IMR-90 (cell line): ENCODE data around the gene MDM2. TPM values are rescaled to one million over a fixed set of nuclear protein-coding genes. Genes with fewer than 3 reads are reported as not detected.

Source experiments
- ATAC-seq: fragments of 200-7000 bp; cut with Tn5 transposase; 2 replicates; pipeline ENCODE4 v1.9.1; 2020; ENCODE audit warnings: low read depth, mild to moderate bottlenecking, moderate library complexity
- BruUV-seq: library from RNA; stranded (reverse); fragments of 400-500 nt; replicated peaks from 2 replicates; lab custom pipeline; 2021; lab: Mats Ljungman, UMichigan
- CTCF ChIA-PET: fragments of 300-600 bp; formaldehyde crosslinking; extraction: SDS; loops from one replicate; lab custom pipeline; 2021; ENCODE audit warnings: antibody characterized with exemption; lab: Yijun Ruan, JAX
- POLR2A ChIA-PET: fragments of 300-600 bp; sonication (Branson Sonifier 250); formaldehyde crosslinking; loops from one replicate; lab custom pipeline; 2022; ENCODE audit warnings: antibody characterized with exemption; ENCODE audit not compliant: unreplicated experiment; lab: Charles Lee
- DNase-seq: peaks from one replicate; pipeline ENCODE4 v3.0.0; 2013
- H2AFZ ChIP-seq: replicated peaks from 2 replicates; pipeline ENCODE3; 2013; ENCODE audit warnings: low read length, mild to moderate bottlenecking; ENCODE audit not compliant: poor library complexity
- H2AK5ac ChIP-seq: 2 replicates; pipeline ENCODE4 v1.6.1; 2013; ENCODE audit warnings: low read depth, low read length, inconsistent platforms
- H2AK9ac ChIP-seq: replicated peaks from 2 replicates; pipeline ENCODE3; 2013; ENCODE audit warnings: mild to moderate bottlenecking, low read depth, low read length, moderate library complexity; ENCODE audit not compliant: poor library complexity
- H2BK120ac ChIP-seq: 2 replicates; pipeline ENCODE4 v1.6.1; 2013; ENCODE audit warnings: low read depth, low read length, inconsistent platforms
- H2BK15ac ChIP-seq: 3 replicates; pipeline ENCODE4 v1.6.1; 2013; ENCODE audit warnings: low read depth, low read length, inconsistent platforms
- H2BK20ac ChIP-seq: 2 replicates; pipeline ENCODE4 v1.6.1; 2013; ENCODE audit warnings: low read depth, mild to moderate bottlenecking, inconsistent platforms, low read length, moderate library complexity
- H2BK5ac ChIP-seq: 2 replicates; pipeline ENCODE4 v1.6.1; 2013; ENCODE audit warnings: mild to moderate bottlenecking, low read depth, low read length, inconsistent platforms; ENCODE audit not compliant: poor library complexity, severe bottlenecking
- H3K14ac ChIP-seq: replicated peaks from 2 replicates; pipeline ENCODE4 v1.6.1; 2013; ENCODE audit warnings: low read depth, low read length, inconsistent platforms
- H3K18ac ChIP-seq: 2 replicates; pipeline ENCODE4 v1.6.1; 2013; ENCODE audit warnings: low read depth, low read length, control low read depth
- H3K23ac ChIP-seq: 2 replicates; pipeline ENCODE4 v1.6.1; 2013; ENCODE audit warnings: low read depth, low read length, inconsistent platforms
- H3K27ac ChIP-seq: 2 replicates; pipeline ENCODE4 v1.5.1; 2013; ENCODE audit warnings: mild to moderate bottlenecking, control low read depth, low read length; ENCODE audit not compliant: insufficient read depth
- H3K27me3 ChIP-seq: 2 replicates; pipeline ENCODE4 v1.6.1; 2013; ENCODE audit warnings: low read length; ENCODE audit not compliant: control insufficient read depth, insufficient read depth
- H3K36me3 ChIP-seq: 2 replicates; pipeline ENCODE4 v1.6.1; 2013; ENCODE audit warnings: low read length, mixed read lengths; ENCODE audit not compliant: control insufficient read depth, insufficient read depth
- H3K4ac ChIP-seq: 2 replicates; pipeline ENCODE4 v1.6.1; 2013; ENCODE audit warnings: low read depth, low read length, inconsistent platforms
- H3K4me1 ChIP-seq: 2 replicates; pipeline ENCODE4 v1.6.1; 2013; ENCODE audit warnings: low read length, mixed read lengths; ENCODE audit not compliant: control insufficient read depth, insufficient read depth
- H3K4me2 ChIP-seq: 2 replicates; pipeline ENCODE4 v1.6.1; 2013; ENCODE audit warnings: low read depth, mild to moderate bottlenecking, control low read depth, low read length, moderate library complexity
- H3K4me3 ChIP-seq: 2 replicates; pipeline ENCODE4 v1.5.1; 2013; ENCODE audit warnings: low read depth, mild to moderate bottlenecking, control low read depth, low read length, moderate library complexity; ENCODE audit not compliant: insufficient read depth
- H3K56ac ChIP-seq: 2 replicates; pipeline ENCODE4 v1.6.1; 2013; ENCODE audit warnings: low read length, inconsistent platforms; ENCODE audit not compliant: insufficient read depth; ENCODE audit errors: extremely low read depth
- H3K79me1 ChIP-seq, 2 experiments: 2 replicates each; pipeline ENCODE4 v1.6.1; 2013; ENCODE audit warnings: low read length in 2 of 2, inconsistent platforms in 1 of 2, low read depth in 1 of 2
- H3K9ac ChIP-seq: 2 replicates; pipeline ENCODE4 v1.6.1; 2013; ENCODE audit warnings: low read depth, low read length, control low read depth
- H3K9me1 ChIP-seq: 2 replicates; pipeline ENCODE4 v1.6.1; 2013; ENCODE audit warnings: low read length, inconsistent platforms; ENCODE audit not compliant: insufficient read depth
- H3K9me3 ChIP-seq: 2 replicates; pipeline ENCODE4 v1.6.1; 2013; ENCODE audit warnings: low read length; ENCODE audit not compliant: control insufficient read depth, insufficient read depth
- H4K20me1 ChIP-seq: 2 replicates; pipeline ENCODE4 v1.6.1; 2013; ENCODE audit warnings: low read length, inconsistent platforms; ENCODE audit not compliant: insufficient read depth
- H4K5ac ChIP-seq: 2 replicates; pipeline ENCODE4 v1.6.1; 2013; ENCODE audit warnings: mild to moderate bottlenecking, low read depth, low read length, control low read depth
- H4K8ac ChIP-seq, 2 experiments: 2 replicates each; pipeline ENCODE4 v1.6.1; 2013; ENCODE audit warnings: low read depth in 2 of 2, low read length in 2 of 2, control low read depth in 1 of 2, inconsistent platforms in 1 of 2
- H4K91ac ChIP-seq: 2 replicates; pipeline ENCODE4 v1.6.1; 2013; ENCODE audit warnings: low read depth, low read length, inconsistent platforms; ENCODE audit not compliant: insufficient read depth
- BHLHE40 ChIP-seq: fragments of 150-350 bp; IDR thresholded peaks from 2 replicates; pipeline ENCODE4 v1.6.1; 2016; ENCODE audit warnings: mild to moderate bottlenecking, low read depth, low read length
- CEBPB ChIP-seq: IDR thresholded peaks from 2 replicates; pipeline ENCODE4 v1.6.1; 2012; ENCODE audit warnings: low read depth, low read length, improper control_type of control experiment
- MAZ ChIP-seq: IDR thresholded peaks from 2 replicates; pipeline ENCODE4 v1.6.1; 2012; ENCODE audit warnings: low read depth, mild to moderate bottlenecking, low read length, improper control_type of control experiment, moderate library complexity, borderline replicate concordance
- MXI1 ChIP-seq: IDR thresholded peaks from 2 replicates; pipeline ENCODE4 v1.6.1; 2012; ENCODE audit warnings: low read depth, mild to moderate bottlenecking, low read length, moderate library complexity, borderline replicate concordance
- RCOR1 ChIP-seq: IDR thresholded peaks from 2 replicates; pipeline ENCODE4 v1.6.1; 2012; ENCODE audit warnings: mild to moderate bottlenecking, low read length, improper control_type of control experiment; ENCODE audit not compliant: insufficient replicate concordance
- SMC3 ChIP-seq: fragments of 150-350 bp; IDR thresholded peaks from 2 replicates; pipeline ENCODE4 v1.6.1; 2016; ENCODE audit warnings: low read depth, mild to moderate bottlenecking, antibody characterized with exemption, low read length, moderate library complexity
- USF2 ChIP-seq: fragments of 150-350 bp; IDR thresholded peaks from 2 replicates; pipeline ENCODE4 v1.6.1; 2017; ENCODE audit warnings: mild to moderate bottlenecking, antibody characterized with exemption, low read length, low read depth
- WGBS, 2 experiments: methylation state at CpG; one replicate each; pipeline versions ENCODE4 v1.1.5 to v1.1.7; 2013; ENCODE audit warnings: missing lambda C conversion rate in 2 of 2; ENCODE audit not compliant: insufficient read length in 1 of 2; ENCODE audit errors: extremely low coverage in 2 of 2; 5-methylcytosine and 5-hydroxymethylcytosine counted together
- dilution Hi-C: fragments of 300-500 bp; cut with HindIII; formaldehyde crosslinking; loops from one replicate; pipeline ENCODE4 v1.14.3; 2018; ENCODE audit warnings: low sequenced_read_pairs; ENCODE audit not compliant: unreplicated experiment
- in situ Hi-C: fragments of 300-500 bp; cut with MboI; formaldehyde crosslinking; loops from 3 replicates; pipeline ENCODE4 v1.14.3; 2019; ENCODE audit warnings: low sequenced_read_pairs, inconsistent platforms, mixed read lengths
- intact Hi-C: fragments of 100-400 bp; cut with micrococcal nuclease; formaldehyde crosslinking; loops from 2 replicates; pipeline ENCODE4 v1.10.0; 2022
- polyA plus RNA-seq, 3 experiments: library from polyadenylated mRNA; depleted of rRNA; stranded (reverse); fragments of >200 nt; gene quantifications; 2 replicates each; pipeline ENCODE4 v1.2.3, GENCODE V29; 2012; ENCODE audit warnings: low replicate concordance in 1 of 3
- total RNA-seq: library from RNA; depleted of rRNA; stranded (reverse); fragments of >200 nt; gene quantifications from 2 replicates; pipeline ENCODE4 v1.2.3, GENCODE V29; 2012

MDM2 gene
- total and polyA plus RNA-seq, 2 of the 4 experiments (the other 2 are of a cell fraction): 21.9 to 196 TPM

GRCh38 chr12:68839183-68840147 lies 31.5 kb downstream of the MDM2 start:
- Histone ChIP-seq H4K8ac (no peak overlapping the region), H4K20me1 (peaks cover 40% of the 10 kb centered on the region), H3K4me1 (no peaks in the 10 kb centered on the region), H2AK5ac (no peak overlapping the region), H3K23ac (no peak overlapping the region), H3K4me2 (no peak overlapping the region), H3K79me1 (peaks cover 22 to 50% of the 10 kb centered on the region in 2 experiments), H3K56ac (no peak overlapping the region), H4K91ac (no peak overlapping the region), H2BK15ac (no peak overlapping the region), H3K14ac (no peak overlapping the region), H4K5ac (no peak overlapping the region), H2AK9ac (no peak overlapping the region), H3K4me3 (no peak overlapping the region), H2BK120ac (no peak overlapping the region), H3K9me3 (no peaks in the 10 kb centered on the region), H2BK20ac (no peak overlapping the region), H3K36me3 (peaks cover 50% of the 10 kb centered on the region), H3K4ac (no peak overlapping the region), H3K9me1 (0 out of 2 replicates have a peak, but pooled peaks cover 3% of the 10 kb centered on the region), H3K27ac (no peak overlapping the region), H2BK5ac (no peak overlapping the region), H3K27me3 (no peaks in the 10 kb centered on the region), H2AFZ (no peak overlapping the region), H3K9ac (no peak overlapping the region), H3K18ac (no peak overlapping the region)
- in situ Hi-C loops: loop anchor here (25.0 kb wide), 1 partner anchor 748 kb away; the partner anchor contains the start of gene CCT2
- POLR2A ChIA-PET: no interaction called here
- intact Hi-C loops: no loop called here
- ATAC-seq (no peak), DNase-seq (no peak)
- WGBS, 2 experiments: no CpG with 5 or more reads among the region's 2 CpGs
- dilution Hi-C loops: no loop called here
- BruUV-seq: TSS peak; percentile 33
- CTCF ChIA-PET: interaction anchor here (0.6 to 1.2 kb wide), 2 partner anchors 9 to 62 kb away, joined by 3 read pairs; no protein-coding TSS in a partner anchor
- TF ChIP-seq USF2: no peak
- no peak for TF ChIP-seq MXI1
- no peak for TF ChIP-seq BHLHE40
- TF ChIP-seq RCOR1: no peak
- no peak for TF ChIP-seq CEBPB
- TF ChIP-seq MAZ: no peak
- no peak for TF ChIP-seq SMC3
